ENCODE measurements around the gene P3H4. TPM values are rescaled to one million over a fixed set of nuclear protein-coding genes. Genes with fewer than 3 reads are reported as not detected.

P3H4 gene
- total and polyA plus RNA-seq, 10 donors = 3.3 to 7.1 (median 5.8) TPM

- Histone ChIP-seq H3K4me1 (peaks cover 11 to 50% (median 23%) of the 10 kb centered on the region in 6 donors), H3K4me3 (no peak overlapping the region), H3K27ac (peak overlapping the region in 1 of 8 donors; percentile 78), H3K9me3 (no peaks in the 10 kb centered on the region), H3K27me3 (replicated peaks in 1 of 7) (no peaks in the 10 kb centered on the region), H3K36me3 (peaks cover 0 to 45% (median 15%) of the 10 kb centered on the region in 6 donors)
- TF ChIP-seq, protein P1, sequence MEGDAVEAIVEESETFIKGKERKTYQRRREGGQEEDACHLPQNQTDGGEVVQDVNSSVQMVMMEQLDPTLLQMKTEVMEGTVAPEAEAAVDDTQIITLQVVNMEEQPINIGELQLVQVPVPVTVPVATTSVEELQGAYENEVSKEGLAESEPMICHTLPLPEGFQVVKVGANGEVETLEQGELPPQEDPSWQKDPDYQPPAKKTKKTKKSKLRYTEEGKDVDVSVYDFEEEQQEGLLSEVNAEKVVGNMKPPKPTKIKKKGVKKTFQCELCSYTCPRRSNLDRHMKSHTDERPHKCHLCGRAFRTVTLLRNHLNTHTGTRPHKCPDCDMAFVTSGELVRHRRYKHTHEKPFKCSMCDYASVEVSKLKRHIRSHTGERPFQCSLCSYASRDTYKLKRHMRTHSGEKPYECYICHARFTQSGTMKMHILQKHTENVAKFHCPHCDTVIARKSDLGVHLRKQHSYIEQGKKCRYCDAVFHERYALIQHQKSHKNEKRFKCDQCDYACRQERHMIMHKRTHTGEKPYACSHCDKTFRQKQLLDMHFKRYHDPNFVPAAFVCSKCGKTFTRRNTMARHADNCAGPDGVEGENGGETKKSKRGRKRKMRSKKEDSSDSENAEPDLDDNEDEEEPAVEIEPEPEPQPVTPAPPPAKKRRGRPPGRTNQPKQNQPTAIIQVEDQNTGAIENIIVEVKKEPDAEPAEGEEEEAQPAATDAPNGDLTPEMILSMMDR (IDR thresholded peaks at IDR 0.05 in 8 of 11, conservative IDR thresholded peaks at IDR 0.05 in 3 of 11) = no peak
- TF ChIP-seq POLR2A (IDR thresholded peaks at IDR 0.05) (no peak), POLR2AphosphoS5 (IDR thresholded peaks at IDR 0.05) (no peak)
- 63 to 95% (median 84%) methylated on average over 3 to 4 of the region's 4 CpGs for WGBS, 5 donors
- intact Hi-C loops (cut with DNase I; ENCODE audit: low total_unique reads) = no loop called here
- no peak for DNase-seq
These were observed 39.5 kb downstream of the P3H4 start for GRCh38 chr17:41772218-41772585.

GRCh38 chr17:41771389-41772206 lies 40.2 kb downstream of the P3H4 start:
- Histone ChIP-seq H3K27ac (peak overlapping the region in 1 of 8 donors; percentile 18), H3K36me3 (peaks cover 0 to 51% (median 19%) of the 10 kb centered on the region in 6 donors), H3K9me3 (no peaks in the 10 kb centered on the region), H3K4me1 (peaks cover 6 to 44% (median 18%) of the 10 kb centered on the region in 6 donors), H3K4me3 (peak overlapping the region in 1 of 8 donors; percentile 30), H3K27me3 (replicated peaks in 1 of 7) (no peaks in the 10 kb centered on the region)
- 77 to 90% (median 80%) methylated on average over 11 to 17 of the region's 17 CpGs for whole genome bisulfite sequencing, 5 donors
- no peak for TF ChIP-seq POLR2A (IDR thresholded peaks at IDR 0.05)
- TF ChIP-seq, protein P1 (IDR thresholded peaks at IDR 0.05 in 8 of 11, conservative IDR thresholded peaks at IDR 0.05 in 3 of 11) = no peak
- TF ChIP-seq POLR2AphosphoS5 (IDR thresholded peaks at IDR 0.05) = no peak
- DNase-seq = no peak
- intact Hi-C loops (cut with DNase I; ENCODE audit: low total_unique reads) = no loop called here

DNA sequence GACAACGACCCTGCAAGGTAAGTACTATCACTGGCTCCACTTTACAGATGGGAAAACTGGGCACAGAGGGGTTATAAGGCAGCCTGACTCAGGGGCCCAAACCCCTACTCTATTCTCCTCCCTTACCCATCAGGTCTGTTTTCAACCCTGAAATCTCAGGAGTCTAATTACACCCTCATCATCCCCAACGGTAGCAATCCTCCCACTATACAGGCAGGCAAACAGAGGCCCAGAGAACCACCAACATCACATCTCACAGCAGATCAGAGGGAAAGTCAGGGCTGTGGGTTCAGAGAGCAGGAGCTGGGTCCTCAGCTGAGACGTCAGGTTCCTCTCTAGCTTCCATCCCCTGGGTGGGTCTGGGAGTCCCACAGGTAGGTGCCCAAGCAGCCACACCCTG lies 41.8 kb downstream of the P3H4 start:
- 60 to 93% (median 75%) methylated on average over 2 to 3 of the region's 3 CpGs for WGBS, 5 donors
- peaks cover 0 to 65% (median 23%) of the 10 kb centered on the region in 6 donors for H3K36me3 ChIP-seq
- TF ChIP-seq POLR2A (IDR thresholded peaks at IDR 0.05) = no peak
- TF ChIP-seq, protein P1 (IDR thresholded peaks at IDR 0.05 in 8 of 11, conservative IDR thresholded peaks at IDR 0.05 in 3 of 11) = no peak

DNA sequence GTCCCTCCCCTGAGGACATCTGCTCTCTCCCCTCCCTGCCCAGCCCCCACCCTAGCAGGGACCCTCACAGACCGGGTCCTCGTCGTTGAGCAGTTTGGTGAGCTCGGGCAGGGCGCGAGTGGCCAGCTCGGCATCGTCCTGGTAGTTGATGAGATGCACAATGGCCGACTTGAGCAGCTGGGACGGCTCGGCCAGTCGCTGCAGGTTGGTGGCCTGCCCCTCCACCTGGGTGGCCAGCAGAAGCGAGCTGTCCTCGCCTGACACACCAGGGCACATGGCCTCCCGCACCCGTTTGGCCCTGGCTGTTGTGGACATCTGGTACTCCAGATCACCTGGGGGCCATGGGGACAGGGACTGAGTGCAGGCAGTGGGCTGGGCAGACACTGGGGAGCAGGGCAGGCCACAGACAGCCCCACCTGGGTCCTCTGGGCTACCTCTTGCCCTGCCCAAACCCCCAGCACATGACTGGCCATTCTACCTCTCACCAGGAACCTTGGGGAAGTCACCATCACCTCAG lies 42.3 kb downstream of the P3H4 start:
- intact Hi-C loops (cut with DNase I; ENCODE audit: low total_unique reads) = no loop called here
- no peaks in the 10 kb centered on the region for H3K9me3 ChIP-seq
- TF ChIP-seq POLR2A (IDR thresholded peaks at IDR 0.05) = no peak
- TF ChIP-seq POLR2AphosphoS5 (IDR thresholded peaks at IDR 0.05) = peak in 1 of 3 donors; percentile 10
- H3K4me1 ChIP-seq = peaks cover 0 to 22% (median 3%) of the 10 kb centered on the region in 6 donors
- 86 to 95% (median 93%) methylated on average over 8 to 16 of the region's 16 CpGs for WGBS, 5 donors
- H3K27ac ChIP-seq = no peak overlapping the region
- no peak overlapping the region for H3K4me3 ChIP-seq
- no peak for DNase-seq
- H3K36me3 ChIP-seq = peaks cover 0 to 71% (median 27%) of the 10 kb centered on the region in 6 donors
- H3K27me3 ChIP-seq (replicated peaks in 1 of 7) = no peaks in the 10 kb centered on the region

More for the DNA sequence above, 41.8 kb downstream of the P3H4 start:
- no peak overlapping the region for H3K27ac ChIP-seq
- H3K9me3 ChIP-seq = no peaks in the 10 kb centered on the region
- intact Hi-C loops (cut with DNase I; ENCODE audit: low total_unique reads) = no loop called here
- DNase-seq = no peak
- H3K4me3 ChIP-seq = no peak overlapping the region
- H3K4me1 ChIP-seq = peaks cover 0 to 28% (median 6%) of the 10 kb centered on the region in 6 donors
- no peaks in the 10 kb centered on the region for H3K27me3 ChIP-seq (replicated peaks in 1 of 7)

Measured in spleen (tissue), 11 donors.